Measurements from ENCODE around the gene ZIC2. TPM values are rescaled to one million over a fixed set of nuclear protein-coding genes. Genes with fewer than 3 reads are reported as not detected.

ZIC2 gene
- total and polyA plus RNA-seq, 2 of the 4 experiments (the other 2 are of a cell fraction) = not detected

DNA sequence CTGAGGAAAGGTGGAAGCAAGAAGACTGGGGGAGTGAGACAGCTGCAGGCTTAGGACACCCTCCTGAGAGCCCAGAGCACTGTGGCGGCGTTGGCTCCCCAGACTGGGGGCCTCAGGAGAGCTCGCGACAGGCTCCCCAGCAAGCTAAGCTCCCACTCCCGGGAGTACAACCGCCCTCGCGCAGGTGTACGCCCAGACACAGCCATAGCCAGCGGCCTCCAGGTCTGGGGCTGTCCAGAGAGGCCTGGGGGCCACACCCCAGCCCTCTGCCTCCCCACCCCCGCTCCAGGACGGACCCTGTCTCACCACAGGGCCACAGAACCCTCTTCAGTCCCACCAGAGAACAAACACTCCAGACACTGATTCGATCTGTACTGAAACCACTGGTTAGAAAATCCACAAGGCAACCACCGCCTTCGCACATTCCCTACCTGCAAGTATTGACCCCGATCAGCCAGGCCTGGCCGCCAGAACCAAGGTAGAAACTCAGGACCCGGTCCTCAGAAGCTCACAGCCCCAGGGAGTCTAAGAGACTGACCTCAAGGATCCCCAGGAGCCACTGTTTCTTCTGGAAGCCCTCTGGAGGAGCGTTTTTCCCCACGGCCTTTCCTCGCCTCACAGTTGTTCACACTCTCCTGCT lies 26.4 kb upstream of the ZIC2 start:
- Histone ChIP-seq H3K23ac (ENCODE audit: low read depth, low read length) (no peak overlapping the region), H2BK120ac (ENCODE audit: low read depth, low read length) (no peak overlapping the region), H3K27me3 (ENCODE audit: control insufficient read depth, insufficient read depth, low read length) (peaks cover 90% of the 10 kb centered on the region), H2AK5ac (ENCODE audit: low read depth, low read length) (no peak overlapping the region), H3K9ac (ENCODE audit: low read depth, low read length) (no peak overlapping the region), H3K9me3 (ENCODE audit: control insufficient read depth, insufficient read depth, low read length) (peaks cover 8% of the 10 kb centered on the region; the same call in 1 of the 2 replicates), H3K4me3 (ENCODE audit: insufficient read depth, low read depth, low read length) (no peak overlapping the region), H2BK5ac (ENCODE audit: low read depth, low read length, poor library complexity, severe bottlenecking) (no peak overlapping the region), H3K4ac (ENCODE audit: low read depth, low read length) (no peak overlapping the region), H3K4me2 (ENCODE audit: low read depth, low read length) (no peak overlapping the region), H2BK20ac (ENCODE audit: low read depth, low read length) (no peak overlapping the region), H3K14ac (replicated peaks; ENCODE audit: low read depth, low read length) (no peak overlapping the region), H4K5ac (ENCODE audit: low read depth, low read length) (no peak overlapping the region), H3K56ac (ENCODE audit: extremely low read depth, insufficient read depth, low read length) (no peak overlapping the region), H3K9me1 (ENCODE audit: insufficient read depth, low read length) (no peaks in the 10 kb centered on the region), H3K4me1 (ENCODE audit: control insufficient read depth, insufficient read depth, low read length) (no peaks in the 10 kb centered on the region), H3K79me1 (ENCODE audit: low read depth in 1 of 2, low read length in 2 of 2) (no peaks in the 10 kb centered on the region), H2AK9ac (replicated peaks; ENCODE audit: low read depth, low read length, poor library complexity) (no peak overlapping the region), H4K20me1 (ENCODE audit: insufficient read depth, low read length) (no peaks in the 10 kb centered on the region), H3K18ac (ENCODE audit: low read depth, low read length) (no peak overlapping the region), H3K36me3 (ENCODE audit: control insufficient read depth, insufficient read depth, low read length) (no peaks in the 10 kb centered on the region), H4K8ac (ENCODE audit: low read depth in 2 of 2, low read length in 2 of 2) (no peak overlapping the region), H2BK15ac (ENCODE audit: low read depth, low read length) (no peak overlapping the region), H3K27ac (ENCODE audit: insufficient read depth, low read length) (no peak overlapping the region), H2AFZ (replicated peaks; ENCODE audit: low read length, poor library complexity) (no peak overlapping the region), H4K91ac (ENCODE audit: insufficient read depth, low read depth, low read length) (no peak overlapping the region)
- no TSS peak for BruUV-seq (replicated peaks)
- 68% methylated on average over 10 of the region's 21 CpGs; no CpG with 5 or more reads in 1 of the 2 experiments for WGBS, 2 experiments (ENCODE audit: extremely low coverage in 2 of 2, insufficient read length in 1 of 2)
- DNase-seq (no peak), ATAC-seq (ENCODE audit: low read depth) (no peak)
- in situ Hi-C loops (cut with MboI; ENCODE audit: low sequenced_read_pairs) = no loop called here
- TF ChIP-seq SMC3 (IDR thresholded peaks at IDR 0.05; ENCODE audit: low read depth, low read length) (no peak), MAZ (IDR thresholded peaks at IDR 0.05; ENCODE audit: borderline replicate concordance, low read depth, low read length) (no peak), BHLHE40 (IDR thresholded peaks at IDR 0.05; ENCODE audit: low read depth, low read length) (no peak), CEBPB (IDR thresholded peaks at IDR 0.05; ENCODE audit: low read depth, low read length) (no peak), FOS (IDR thresholded peaks at IDR 0.05; ENCODE audit: low read depth, low read length) (no peak), CTCF (conservative IDR thresholded peaks at IDR 0.05; ENCODE audit: low read depth, low read length) (no peak)
- TF ChIP-seq, protein P1, sequence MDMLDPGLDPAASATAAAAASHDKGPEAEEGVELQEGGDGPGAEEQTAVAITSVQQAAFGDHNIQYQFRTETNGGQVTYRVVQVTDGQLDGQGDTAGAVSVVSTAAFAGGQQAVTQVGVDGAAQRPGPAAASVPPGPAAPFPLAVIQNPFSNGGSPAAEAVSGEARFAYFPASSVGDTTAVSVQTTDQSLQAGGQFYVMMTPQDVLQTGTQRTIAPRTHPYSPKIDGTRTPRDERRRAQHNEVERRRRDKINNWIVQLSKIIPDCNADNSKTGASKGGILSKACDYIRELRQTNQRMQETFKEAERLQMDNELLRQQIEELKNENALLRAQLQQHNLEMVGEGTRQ (IDR thresholded peaks at IDR 0.05; ENCODE audit: low read depth, low read length) = no peak
- ChIA-PET CTCF (interaction anchor here (0.8 kb wide), 1 partner anchor 11 kb away, joined by 3 read pairs; no protein-coding TSS in a partner anchor), POLR2A (ENCODE audit: unreplicated experiment) (no interaction called here)
- dilution Hi-C loops (cut with HindIII; ENCODE audit: low sequenced_read_pairs, unreplicated experiment) = no loop called here
- intact Hi-C loops (cut with micrococcal nuclease) = no loop called here

Measured in IMR-90 (cell line).